Tibial nerve (tissue), 4 donors: ENCODE results near the gene HNF4A.

ENCODE experiments used
- CTCF ChIP-seq, 5 experiments: fragments of 200-600 bp in 3 of 5; fragments of 450-650 bp in 2 of 5; sonication (generic) in 3 of 5; IDR thresholded peaks; one replicate each; pipeline ENCODE4 v1.5.1; 2016 to 2019; ENCODE audit warnings: antibody characterized with exemption in 5 of 5, mild to moderate bottlenecking in 3 of 5, moderate library complexity in 2 of 5
- EP300 ChIP-seq, 2 donors: sonication (generic); formaldehyde crosslinking; IDR thresholded peaks; one replicate each; pipeline ENCODE4 v1.6.1; 2017; ENCODE audit warnings: antibody characterized with exemption in 2 of 2, mild to moderate bottlenecking in 1 of 2
- POLR2A ChIP-seq, 2 donors: fragments of 450-650 bp; IDR thresholded peaks; one replicate each; pipeline ENCODE4 v1.6.1; 2017; ENCODE audit warnings: antibody characterized with exemption in 2 of 2, mild to moderate bottlenecking in 2 of 2, moderate library complexity in 2 of 2

- TF ChIP-seq CTCF (IDR thresholded peaks at IDR 0.05) (no peak), POLR2A (IDR thresholded peaks at IDR 0.05) (no peak), EP300 (IDR thresholded peaks at IDR 0.05) (no peak)
Measured at GRCh38 chr20:44447827-44448419, 92.4 kb downstream of the HNF4A start.
